Hematopoietic multipotent progenitor cell treated with erythropoietin and hydrocortisone succinate and interleukin-3 and kit ligand, for 17 days (in vitro differentiated cells): ENCODE data around the gene PRKG1.
"Not testable (repeated sequence)": the region's sequence is repeated elsewhere in the genome, so short reads cannot be mapped to it uniquely, and the experiment has no call there.

ENCODE experiments used
- DNase-seq: peaks from one replicate; pipeline ENCODE4 v3.0.0-alpha.2; 2015; ENCODE audit warnings: low spot score

PRKG1 gene

DNA sequence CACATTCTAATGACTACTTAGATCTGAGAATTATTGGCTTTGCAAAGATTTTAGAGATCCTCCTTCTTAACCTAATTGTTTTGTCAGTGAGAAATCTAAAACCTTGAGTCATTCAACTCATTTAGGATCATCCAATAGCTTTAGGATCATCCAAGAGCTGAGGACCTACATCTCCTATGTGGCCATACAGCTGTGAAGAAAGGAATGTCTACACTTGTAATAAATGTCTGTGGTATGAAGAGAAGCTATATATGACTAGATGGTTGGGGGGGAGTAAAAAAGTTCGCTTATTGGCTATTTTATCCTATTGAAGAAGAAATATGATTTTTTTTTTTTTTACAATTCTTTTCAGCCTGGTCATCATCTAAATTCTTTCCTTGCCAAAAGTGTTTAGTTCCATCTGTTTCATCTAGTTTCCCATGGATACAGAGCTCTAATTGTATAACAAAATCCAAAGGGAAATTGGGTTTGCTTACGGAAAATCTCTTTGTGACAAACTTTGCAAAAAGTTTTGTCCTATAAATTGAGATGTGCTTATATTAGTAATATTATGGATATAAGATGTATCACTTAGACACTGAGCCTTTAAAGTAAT lies 196.7 kb downstream of the PRKG1 start:
- DNase-seq: no peak

DNA sequence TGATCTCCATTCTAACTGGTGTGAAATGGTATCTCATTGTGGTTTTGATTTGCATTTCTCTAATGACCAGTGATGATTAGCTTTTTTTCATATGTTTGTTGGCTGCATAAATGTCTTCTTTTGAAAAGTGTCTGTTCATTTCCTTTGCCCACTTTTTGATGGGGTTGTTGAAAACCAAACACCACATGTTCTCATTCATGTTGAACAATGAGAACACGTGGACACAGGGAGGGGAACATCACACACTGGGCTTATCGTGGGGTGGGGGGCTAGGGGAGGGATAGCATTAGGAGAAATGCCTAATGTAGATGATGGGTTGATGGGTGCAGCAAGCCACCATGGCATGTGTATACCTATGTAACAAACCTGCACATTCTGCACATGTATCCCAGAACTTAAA lies 197.8 kb downstream of the PRKG1 start:
- not testable (repeated sequence) for DNase-seq

DNA sequence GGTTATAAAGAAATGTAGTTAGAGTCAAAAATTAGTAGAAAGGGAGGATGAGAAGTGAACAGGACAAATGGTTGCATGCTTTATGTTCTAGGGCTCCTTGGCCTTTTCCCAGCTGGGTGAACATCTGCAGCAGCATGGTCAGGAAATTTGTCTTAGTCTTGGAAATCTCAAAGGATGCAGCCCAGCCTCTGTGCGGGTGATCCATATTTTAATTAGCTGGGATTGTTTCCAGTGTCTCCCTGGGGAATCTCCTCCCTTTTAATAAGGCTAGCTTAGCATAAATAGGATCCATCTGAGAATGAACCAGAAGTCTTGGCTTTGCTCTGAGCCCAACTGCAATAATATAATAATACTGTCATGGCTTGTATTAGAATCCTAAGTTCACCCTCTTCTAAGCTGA lies 198.3 kb downstream of the PRKG1 start:
- no peak for DNase-seq

DNA sequence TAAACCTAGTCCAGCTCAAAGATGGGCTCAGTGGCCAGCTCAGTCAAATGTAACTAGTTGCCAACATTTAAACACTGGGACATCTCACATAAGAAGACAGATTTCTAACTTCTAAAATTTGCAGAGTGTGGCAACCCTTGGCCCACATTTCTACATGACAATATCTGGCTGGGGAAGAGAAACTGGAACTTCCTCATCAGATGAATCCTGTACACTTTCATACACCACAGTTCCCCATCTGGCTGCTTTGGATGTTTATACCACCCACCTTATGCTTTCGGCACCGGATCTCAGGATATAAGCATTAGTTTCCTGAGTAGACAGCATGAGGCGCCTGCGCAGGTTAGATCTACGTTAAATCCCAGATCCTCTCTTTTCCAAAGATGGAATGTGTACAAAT lies 199.3 kb downstream of the PRKG1 start:
- no peak for DNase-seq

DNA sequence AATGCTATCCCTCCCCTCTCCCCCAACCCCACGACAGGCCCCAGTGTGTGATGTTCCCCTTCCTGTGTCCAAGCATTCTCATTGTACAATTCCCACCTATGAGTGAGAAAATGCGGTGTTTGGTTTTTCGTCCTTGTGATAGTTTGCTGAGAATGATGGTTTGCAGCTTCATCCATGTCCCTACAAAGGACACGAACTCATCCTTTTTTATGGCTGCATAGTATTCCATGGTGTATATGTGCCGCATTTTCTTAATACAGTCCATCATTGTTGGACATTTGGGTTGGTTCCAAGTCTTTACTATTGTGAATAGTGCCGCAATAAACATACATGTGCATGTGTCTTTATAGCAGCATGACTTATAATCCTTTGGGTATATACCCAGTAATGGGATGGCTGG lies 201.8 kb downstream of the PRKG1 start:
- DNase-seq: not testable (repeated sequence)

DNA sequence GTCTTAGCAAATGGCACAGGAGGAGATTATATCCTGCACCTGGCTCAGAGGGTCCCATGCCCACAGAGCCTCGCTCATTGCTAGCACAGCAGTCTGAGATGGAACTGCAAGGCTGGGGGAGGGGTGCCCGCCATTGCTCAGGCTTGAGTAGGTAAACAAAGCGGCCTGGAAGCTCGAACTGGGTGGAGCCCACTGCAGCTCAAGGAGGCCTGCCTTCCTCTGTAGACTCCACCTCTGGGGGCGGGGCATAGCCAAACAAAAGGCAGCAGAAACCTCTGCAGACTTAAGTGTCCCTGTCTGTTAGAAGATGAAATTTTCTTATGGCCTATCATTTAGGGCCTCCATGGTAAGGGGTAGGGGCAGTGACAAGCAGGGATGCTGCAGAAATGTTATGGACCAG lies 207.1 kb downstream of the PRKG1 start:
- not testable (repeated sequence) for DNase-seq

DNA sequence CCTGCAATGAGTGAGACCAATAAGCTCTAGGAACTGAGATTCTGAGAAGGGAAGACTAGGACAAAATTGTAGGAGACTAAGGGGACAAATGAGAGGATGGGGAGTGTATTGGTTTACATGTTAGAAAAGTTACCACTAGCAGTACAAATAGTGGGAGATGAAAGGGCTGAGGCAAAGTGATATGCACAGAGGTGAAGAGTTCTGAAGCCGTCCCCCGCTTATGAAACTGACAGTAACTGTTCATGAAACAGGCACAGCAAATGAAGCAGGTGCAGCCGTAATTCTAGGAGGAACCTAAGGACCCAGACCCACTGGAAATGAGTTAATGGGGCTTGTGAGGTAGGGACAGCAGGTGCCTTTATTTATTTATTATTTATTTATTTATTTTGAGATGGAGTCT lies 211.3 kb downstream of the PRKG1 start:
- no peak for DNase-seq

DNA sequence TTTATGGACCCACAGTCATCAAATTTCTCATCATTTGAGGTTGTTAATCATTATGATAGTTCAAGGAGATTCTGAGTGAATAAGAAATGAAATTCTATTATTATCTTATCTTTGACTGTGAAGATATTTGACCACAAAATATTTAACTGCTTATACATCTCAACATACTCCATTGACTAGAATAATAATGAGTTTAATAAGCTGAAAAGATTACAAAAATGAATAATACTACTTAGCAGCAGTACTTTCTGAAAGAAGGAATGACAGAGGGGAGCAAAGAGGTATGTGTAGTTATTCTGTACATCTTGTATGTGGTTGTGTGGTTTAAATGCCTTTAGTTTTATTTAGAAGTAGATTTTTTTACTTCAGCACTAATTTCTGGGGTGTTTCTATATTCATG lies 214.2 kb downstream of the PRKG1 start:
- no peak for DNase-seq

DNA sequence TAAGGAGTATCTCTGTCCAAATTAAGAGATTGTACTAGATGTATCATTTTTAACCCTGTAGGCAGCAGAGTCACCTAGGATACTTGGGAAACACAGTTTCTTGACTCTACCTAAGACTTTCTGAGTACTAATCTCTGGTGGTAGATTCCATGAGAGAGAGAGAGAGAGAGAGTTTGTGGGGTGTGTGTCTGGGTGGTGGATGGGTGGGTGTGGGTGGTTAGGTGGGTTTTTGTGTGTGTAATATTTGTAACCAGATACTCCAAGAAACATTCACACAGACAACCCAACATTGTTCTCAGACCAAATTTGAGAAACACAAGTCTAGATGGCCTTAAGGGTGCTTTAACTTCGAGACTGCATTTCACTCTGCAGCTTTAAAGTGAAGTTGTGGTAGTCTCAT lies 215.2 kb downstream of the PRKG1 start:
- DNase-seq: no peak

DNA sequence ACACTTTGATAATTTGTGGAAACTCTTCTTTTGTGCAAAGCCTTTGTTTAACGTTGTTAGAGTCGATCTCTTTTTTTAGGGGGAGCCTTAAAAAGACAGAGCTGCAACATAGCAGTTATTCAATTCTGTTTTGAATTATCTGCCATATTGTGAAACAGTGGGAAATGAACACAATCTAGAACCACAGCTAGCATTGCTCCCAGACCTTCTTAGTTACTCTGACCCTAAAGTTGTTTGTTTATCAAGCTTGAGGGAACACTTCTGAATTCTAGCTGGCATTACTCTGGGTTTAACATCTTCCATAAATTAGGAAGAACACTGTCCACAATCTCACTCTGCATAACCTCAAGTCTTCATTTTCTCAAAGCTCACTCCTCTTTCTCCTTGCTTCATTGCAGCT lies 217.7 kb downstream of the PRKG1 start:
- no peak for DNase-seq

DNA sequence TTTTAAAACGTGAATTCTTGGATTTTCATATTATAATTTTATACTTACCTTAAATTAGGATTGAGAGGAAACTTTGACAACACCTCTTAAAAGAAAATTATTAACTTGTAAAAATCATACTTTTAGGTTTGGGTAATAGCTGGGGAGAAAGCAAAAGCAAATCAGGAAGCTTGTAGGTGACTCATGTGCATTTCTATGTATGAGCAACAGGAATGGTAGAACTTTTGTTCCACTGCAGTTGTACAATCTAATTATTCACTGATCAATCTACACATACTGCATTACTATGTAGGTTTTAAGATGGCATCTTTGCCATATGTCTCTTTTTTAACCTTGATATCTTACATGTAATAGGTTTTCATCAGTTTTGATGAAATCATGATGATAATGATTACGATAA lies 223.2 kb downstream of the PRKG1 start:
- no peak for DNase-seq

DNA sequence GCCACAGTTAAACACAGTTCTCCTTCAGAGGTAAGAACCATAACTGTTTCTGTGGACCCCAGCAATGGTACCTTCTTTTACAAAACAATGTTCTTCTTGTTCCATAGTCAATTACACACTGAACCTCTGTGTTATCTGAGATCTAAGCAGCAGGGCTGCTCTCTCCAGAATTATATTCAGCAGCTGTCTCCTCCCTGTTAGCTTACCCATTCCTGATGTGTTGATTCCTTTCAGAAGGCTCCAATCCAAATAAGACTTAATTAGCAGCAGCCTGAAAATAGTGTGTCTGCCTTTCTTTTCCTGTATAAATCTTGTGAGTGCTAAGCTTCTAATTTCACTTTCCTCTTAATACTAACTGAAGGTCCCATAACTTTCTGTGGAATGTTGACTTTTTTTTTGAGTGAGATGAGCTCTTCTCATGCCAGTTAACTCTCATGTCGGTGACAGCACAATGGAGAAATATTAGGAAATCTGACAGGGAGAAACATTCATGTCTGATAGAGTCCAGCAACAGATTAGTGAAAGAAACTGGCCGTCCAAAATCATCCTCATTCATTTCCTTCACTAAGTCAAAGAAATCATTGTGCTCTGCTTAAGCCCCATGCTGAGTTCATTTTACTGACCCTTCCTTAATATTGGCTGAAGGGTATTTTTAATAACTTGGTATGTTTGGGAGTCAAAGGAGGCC lies 226.5 kb downstream of the PRKG1 start:
- DNase-seq: no peak

DNA sequence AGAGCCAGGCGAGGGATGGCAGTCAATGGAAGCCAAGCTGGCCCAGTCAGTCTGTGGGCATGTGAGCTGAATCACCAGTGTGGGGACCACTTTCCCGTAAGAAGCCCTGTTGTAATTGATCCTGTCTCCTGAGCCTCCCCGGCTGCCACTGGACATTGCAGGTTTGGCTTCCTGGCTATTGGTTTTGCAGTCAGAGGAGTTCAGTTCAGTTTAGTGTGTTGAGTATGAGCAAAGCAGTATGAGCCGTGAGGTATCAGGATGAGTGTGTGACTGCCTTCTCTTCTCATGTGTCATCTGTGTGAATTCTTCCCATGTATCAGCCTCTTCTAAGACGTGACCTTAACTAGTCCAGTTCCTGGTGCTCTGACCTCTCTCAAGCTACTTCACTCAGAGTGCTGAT lies 227.4 kb downstream of the PRKG1 start:
- DNase-seq: no peak

DNA sequence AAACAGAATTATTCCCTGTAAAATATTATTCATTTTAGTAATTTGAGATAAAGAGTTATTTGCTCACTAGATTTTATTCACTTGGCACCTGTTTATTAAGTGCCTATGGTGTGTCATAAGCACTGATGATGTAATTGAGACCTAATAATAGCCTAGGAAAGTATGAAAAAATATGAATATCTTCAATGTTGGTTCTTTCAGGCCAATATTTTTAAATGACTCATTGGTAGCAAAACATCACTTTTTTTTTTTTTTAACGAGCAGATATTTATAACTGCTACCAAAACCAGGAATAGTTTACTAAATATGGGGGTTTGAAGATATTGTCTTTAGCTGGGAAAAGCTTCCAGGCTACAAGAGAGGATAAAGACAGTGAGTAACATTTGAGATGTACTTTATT lies 228.0 kb downstream of the PRKG1 start:
- DNase-seq: no peak

DNA sequence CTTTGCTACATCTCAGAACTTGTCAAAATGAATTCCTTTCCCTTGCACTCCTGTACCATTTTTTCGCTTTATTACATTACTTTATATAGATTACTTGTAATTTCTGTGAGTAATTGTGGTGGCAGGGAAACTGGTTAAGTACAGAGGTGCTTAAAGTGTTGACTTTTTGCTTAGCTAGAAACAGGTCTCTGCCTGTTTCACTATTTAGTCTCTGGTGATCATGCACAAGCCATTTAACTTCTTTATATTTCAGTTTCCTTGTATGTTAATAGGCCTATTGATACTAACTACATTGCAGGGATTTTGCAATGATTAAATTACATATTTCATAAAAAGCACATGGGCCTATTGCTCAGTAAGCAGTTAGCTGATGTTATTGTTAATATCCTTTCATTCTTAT lies 233.8 kb downstream of the PRKG1 start:
- DNase-seq: no peak

DNA sequence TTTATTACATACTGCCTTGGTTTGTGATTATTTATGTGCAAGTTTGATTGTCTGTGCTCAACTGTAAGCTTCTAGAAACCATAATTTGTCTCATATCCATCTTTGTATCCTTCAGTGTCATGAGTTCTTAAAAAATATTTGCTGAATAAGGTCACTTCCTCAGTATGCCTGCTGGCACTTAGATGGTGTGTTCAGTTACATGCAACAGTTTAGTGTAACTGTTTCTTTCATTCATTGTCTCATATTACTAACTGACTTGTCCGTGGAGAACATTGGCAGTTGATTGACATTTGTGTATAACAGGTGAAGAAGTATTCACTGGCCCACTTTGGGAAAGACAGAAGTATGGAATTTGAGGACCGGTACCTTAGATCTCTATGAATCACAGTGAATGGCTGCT lies 236.9 kb downstream of the PRKG1 start:
- no peak for DNase-seq

DNA sequence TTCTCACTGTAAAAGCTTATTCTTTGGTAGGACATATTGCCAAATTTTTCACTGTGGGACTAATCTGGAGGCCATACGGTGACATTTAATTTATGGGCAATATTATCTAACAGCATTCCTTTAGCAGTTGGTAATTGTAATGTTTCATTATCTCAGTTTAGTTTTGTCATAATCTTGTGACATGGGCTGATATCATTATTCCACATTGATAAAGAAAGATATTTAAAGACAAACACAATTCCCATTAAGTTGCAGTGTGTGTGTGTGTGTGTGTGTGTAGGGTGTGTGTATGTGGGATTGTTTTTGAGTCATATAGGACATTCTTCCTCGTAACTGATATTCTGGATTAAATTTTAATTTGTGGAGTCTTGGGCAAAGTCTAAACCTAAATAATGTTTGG lies 238.5 kb downstream of the PRKG1 start:
- no peak for DNase-seq

DNA sequence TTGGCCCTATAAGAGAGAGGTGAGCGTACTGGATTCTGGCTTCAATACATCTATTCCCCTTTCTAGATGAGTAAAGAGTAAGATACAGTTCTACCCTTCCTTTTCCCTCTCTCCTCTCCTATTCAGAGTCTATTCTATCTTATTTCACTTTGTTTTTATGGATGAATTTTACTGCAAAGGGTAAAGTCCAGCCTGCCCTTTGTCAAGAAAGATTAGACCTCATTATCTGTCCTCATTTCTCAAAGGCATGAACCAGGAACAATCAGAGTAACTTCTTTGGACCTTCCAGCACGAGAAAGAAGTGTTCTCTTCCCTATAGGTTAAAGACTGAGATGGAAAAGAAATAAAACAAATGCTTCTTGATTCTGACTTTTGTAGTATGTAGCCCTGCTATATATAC lies 239.0 kb downstream of the PRKG1 start:
- no peak for DNase-seq

DNA sequence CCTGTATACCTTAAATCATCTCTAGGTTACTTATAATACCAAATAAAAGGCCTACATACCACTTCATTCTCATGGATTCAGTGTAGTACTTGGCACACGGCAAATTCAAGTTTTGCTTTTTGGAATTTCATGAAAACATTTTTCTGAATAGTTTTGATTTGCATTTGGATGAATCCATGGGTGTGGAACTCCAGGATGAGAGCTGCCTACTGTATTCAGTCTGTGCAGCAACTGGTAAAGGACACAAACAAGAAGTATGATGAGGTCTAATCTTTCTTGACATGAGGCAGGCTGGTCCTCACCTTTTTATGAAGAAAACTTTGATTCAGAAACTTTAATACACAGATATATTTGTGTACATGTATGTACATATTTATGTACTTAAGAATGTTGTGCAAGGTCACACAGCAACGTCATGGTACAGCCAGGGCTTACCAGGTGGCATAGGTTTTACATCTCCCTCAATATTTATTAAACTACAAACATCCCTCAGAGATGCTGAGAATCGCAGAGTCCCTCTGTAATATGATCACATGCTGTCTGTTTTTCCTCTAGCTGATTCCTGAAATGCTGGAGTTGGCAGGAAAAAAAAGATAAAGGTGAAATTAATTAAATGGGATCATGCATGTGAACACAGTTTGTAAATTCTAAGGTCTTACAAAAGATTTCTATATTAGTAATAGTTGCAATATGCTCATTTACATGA lies 239.6 kb downstream of the PRKG1 start:
- DNase-seq: no peak

DNA sequence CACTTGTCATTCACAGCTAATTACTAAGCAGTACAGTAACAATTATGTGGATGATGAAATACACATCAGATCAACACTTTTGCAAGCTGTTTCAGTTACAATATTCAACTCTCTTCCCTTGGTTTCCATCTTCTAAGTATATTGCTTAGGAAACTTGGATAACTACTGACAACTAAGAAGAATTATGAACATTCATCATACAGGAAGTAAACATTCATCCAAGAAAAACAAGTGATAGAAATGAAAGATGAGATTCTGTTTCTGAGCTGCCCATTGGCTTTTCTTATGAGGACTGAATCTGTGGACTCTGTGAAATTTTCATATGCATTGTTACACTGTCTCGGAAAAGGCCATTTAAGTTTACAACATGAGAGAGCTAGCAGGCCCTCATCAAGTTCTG lies 240.2 kb downstream of the PRKG1 start:
- no peak for DNase-seq

DNA sequence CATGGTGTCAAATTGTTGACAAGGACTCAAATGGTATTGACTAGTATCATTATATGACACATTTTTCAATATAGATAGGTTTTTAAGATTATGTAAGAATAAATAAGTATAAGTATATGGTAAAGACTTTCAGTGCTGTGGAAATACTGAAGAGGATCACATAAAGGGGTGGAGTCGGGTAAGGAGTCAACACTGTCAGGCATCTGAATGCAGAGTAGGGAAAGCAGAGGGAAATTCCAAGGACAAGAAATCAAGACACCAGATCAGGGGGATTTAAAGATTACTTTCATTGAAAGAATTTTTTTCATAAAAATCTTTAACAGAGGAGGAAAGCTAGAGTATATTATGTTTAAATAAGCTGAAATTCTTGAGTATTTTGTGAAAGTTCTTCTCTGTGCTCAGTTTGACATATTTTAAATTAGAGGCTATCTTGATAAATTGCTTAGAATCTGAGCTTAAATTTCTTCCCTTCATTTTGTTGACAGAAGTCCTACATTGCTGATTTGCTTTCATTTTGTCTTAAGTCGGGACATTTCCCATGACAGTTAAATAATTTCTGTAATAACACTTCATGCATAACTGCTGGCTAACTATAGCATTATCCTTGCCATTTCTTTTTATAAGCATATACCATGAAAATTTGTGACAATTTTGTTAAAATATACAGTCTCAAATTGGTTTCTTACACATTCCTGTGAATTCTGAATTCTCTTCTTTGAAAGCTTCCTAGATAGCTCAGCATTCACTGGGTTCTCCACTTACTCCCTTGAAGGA lies 244.3 kb downstream of the PRKG1 start:
- DNase-seq: no peak

DNA sequence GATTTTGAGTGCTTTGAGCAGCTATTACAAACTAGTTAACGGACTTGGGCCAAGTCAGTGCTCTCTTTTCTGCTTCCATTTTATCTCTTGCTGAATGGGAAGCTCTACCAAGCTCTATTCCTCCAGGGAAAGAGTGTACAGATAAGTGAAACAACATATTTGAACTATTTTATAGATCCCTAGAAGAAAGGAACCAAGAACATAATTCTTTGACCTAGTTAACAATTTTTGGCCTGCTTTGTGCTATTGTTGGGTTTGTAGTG lies 244.8 kb downstream of the PRKG1 start:
- DNase-seq: no peak

DNA sequence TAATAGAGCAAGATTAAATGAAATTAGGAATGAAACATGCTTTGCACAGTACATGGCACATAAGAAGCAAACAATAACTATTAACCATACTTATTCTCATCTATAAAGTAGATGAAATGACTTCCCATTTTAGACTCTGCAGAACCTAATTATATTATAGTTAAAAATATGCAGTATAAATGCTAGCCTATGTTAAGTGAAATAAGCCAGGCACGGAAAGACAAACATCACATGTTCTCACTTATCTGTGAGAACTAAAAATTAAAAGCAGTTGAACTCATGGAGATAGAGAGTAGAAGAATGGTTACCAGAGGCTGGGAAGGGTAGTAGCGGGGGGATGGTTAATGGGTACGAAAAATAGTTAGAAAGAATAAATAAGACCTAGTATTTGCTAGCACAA lies 247.0 kb downstream of the PRKG1 start:
- DNase-seq: no peak
